Measurements from ENCODE around the gene CACNA1G. TPM values are rescaled to one million over a fixed set of nuclear protein-coding genes. Genes with fewer than 3 reads are reported as not detected.

CACNA1G gene
- total RNA-seq, 1 experiment from 2014 or later = not detected

- Histone ChIP-seq H3K9me2 (replicated peaks; ENCODE audit: insufficient read depth, low read length) (no peaks in the 10 kb centered on the region), H3K4me3 (ENCODE audit: low read length) (no peak overlapping the region), H3K9ac (ENCODE audit: low read length) (no peak overlapping the region), H3K27me3 (ENCODE audit: low read length) (no peaks in the 10 kb centered on the region), H4K20me1 (ENCODE audit: insufficient read depth, low read depth, low read length) (peaks cover 7% of the 10 kb centered on the region; the same call in 1 of the 2 replicates), H3K4me1 (ENCODE audit: low read length) (peaks cover 4% of the 10 kb centered on the region), H3K36me3 (ENCODE audit: insufficient read depth, low read length) (no peaks in the 10 kb centered on the region), H3K27ac (ENCODE audit: low read length) (no peak overlapping the region), H3K9me3 (ENCODE audit: low read length) (no peaks in the 10 kb centered on the region), H3K79me2 (ENCODE audit: low read length) (no peaks in the 10 kb centered on the region), H3K4me2 (ENCODE audit: low read depth, low read length, poor library complexity, severe bottlenecking) (no peak overlapping the region), H2AFZ (ENCODE audit: low read length) (no peak overlapping the region)
- no peak for DNase-seq
These were observed 2.9 kb upstream of the CACNA1G start for GRCh38 chr17:50557630-50558029.

- Histone ChIP-seq H3K4me1 (ENCODE audit: low read length) (peaks cover 4% of the 10 kb centered on the region), H3K79me2 (ENCODE audit: low read length) (no peaks in the 10 kb centered on the region), H3K9ac (ENCODE audit: low read length) (no peak overlapping the region), H4K20me1 (ENCODE audit: insufficient read depth, low read depth, low read length) (peaks cover 7% of the 10 kb centered on the region; the same call in 1 of the 2 replicates), H3K27ac (ENCODE audit: low read length) (no peak overlapping the region), H2AFZ (ENCODE audit: low read length) (no peak overlapping the region), H3K4me3 (ENCODE audit: low read length) (no peak overlapping the region), H3K9me2 (replicated peaks; ENCODE audit: insufficient read depth, low read length) (no peaks in the 10 kb centered on the region), H3K27me3 (ENCODE audit: low read length) (no peaks in the 10 kb centered on the region), H3K4me2 (ENCODE audit: low read depth, low read length, poor library complexity, severe bottlenecking) (no peak overlapping the region), H3K9me3 (ENCODE audit: low read length) (no peaks in the 10 kb centered on the region), H3K36me3 (ENCODE audit: insufficient read depth, low read length) (no peaks in the 10 kb centered on the region)
- DNase-seq = no peak
These were observed 2.4 kb upstream of the CACNA1G start for GRCh38 chr17:50558091-50558490.

- Histone ChIP-seq H3K27me3 (ENCODE audit: low read length) (no peaks in the 10 kb centered on the region), H3K4me2 (ENCODE audit: low read depth, low read length, poor library complexity, severe bottlenecking) (no peak overlapping the region), H3K4me3 (ENCODE audit: low read length) (no peak overlapping the region)
These were observed 2.0 kb upstream of the CACNA1G start for GRCh38 chr17:50558581-50558940.

GRCh38 chr17:50558941-50559614 is 1.4 kb upstream of the CACNA1G start:
- H2AFZ ChIP-seq (ENCODE audit: low read length) = no peak overlapping the region
- no peaks in the 10 kb centered on the region for H3K9me3 ChIP-seq (ENCODE audit: low read length)
- H3K27ac ChIP-seq (ENCODE audit: low read length) = no peak overlapping the region
- DNase-seq = peak; percentile 55
- no peak overlapping the region for H3K4me3 ChIP-seq (ENCODE audit: low read length)
- H3K4me2 ChIP-seq (ENCODE audit: low read depth, low read length, poor library complexity, severe bottlenecking) = no peak overlapping the region
- H3K79me2 ChIP-seq (ENCODE audit: low read length) = no peaks in the 10 kb centered on the region
- no peaks in the 10 kb centered on the region for H3K27me3 ChIP-seq (ENCODE audit: low read length)
- H3K36me3 ChIP-seq (ENCODE audit: insufficient read depth, low read length) = no peaks in the 10 kb centered on the region
- no peaks in the 10 kb centered on the region for H3K9me2 ChIP-seq (replicated peaks; ENCODE audit: insufficient read depth, low read length)
- H3K9ac ChIP-seq (ENCODE audit: low read length) = no peak overlapping the region
- peaks cover 11% of the 10 kb centered on the region; the same call in 1 of the 2 replicates for H4K20me1 ChIP-seq (ENCODE audit: insufficient read depth, low read depth, low read length)
- peaks cover 4% of the 10 kb centered on the region for H3K4me1 ChIP-seq (ENCODE audit: low read length)

More at GRCh38 chr17:50558581-50558940, 2.0 kb upstream of the CACNA1G start:
- no peak overlapping the region for H3K27ac ChIP-seq (ENCODE audit: low read length)
- DNase-seq = no peak
- H3K9me2 ChIP-seq (replicated peaks; ENCODE audit: insufficient read depth, low read length) = no peaks in the 10 kb centered on the region
- no peak overlapping the region for H3K9ac ChIP-seq (ENCODE audit: low read length)
- no peaks in the 10 kb centered on the region for H3K36me3 ChIP-seq (ENCODE audit: insufficient read depth, low read length)
- H2AFZ ChIP-seq (ENCODE audit: low read length) = no peak overlapping the region
- H3K79me2 ChIP-seq (ENCODE audit: low read length) = no peaks in the 10 kb centered on the region
- H3K4me1 ChIP-seq (ENCODE audit: low read length) = peaks cover 4% of the 10 kb centered on the region
- no peaks in the 10 kb centered on the region for H3K9me3 ChIP-seq (ENCODE audit: low read length)
- peaks cover 10% of the 10 kb centered on the region; the same call in 1 of the 2 replicates for H4K20me1 ChIP-seq (ENCODE audit: insufficient read depth, low read depth, low read length)

- Histone ChIP-seq H3K4me1 (ENCODE audit: low read length) (peaks cover 4% of the 10 kb centered on the region), H3K27ac (ENCODE audit: low read length) (no peak overlapping the region), H3K79me2 (ENCODE audit: low read length) (no peaks in the 10 kb centered on the region), H3K36me3 (ENCODE audit: insufficient read depth, low read length) (no peaks in the 10 kb centered on the region), H3K4me3 (ENCODE audit: low read length) (no peak overlapping the region), H3K9me3 (ENCODE audit: low read length) (no peaks in the 10 kb centered on the region), H3K4me2 (ENCODE audit: low read depth, low read length, poor library complexity, severe bottlenecking) (no peak overlapping the region), H3K9ac (ENCODE audit: low read length) (no peak overlapping the region), H2AFZ (ENCODE audit: low read length) (no peak overlapping the region), H3K9me2 (replicated peaks; ENCODE audit: insufficient read depth, low read length) (no peaks in the 10 kb centered on the region), H3K27me3 (ENCODE audit: low read length) (no peaks in the 10 kb centered on the region), H4K20me1 (ENCODE audit: insufficient read depth, low read depth, low read length) (peaks cover 11% of the 10 kb centered on the region; the same call in 1 of the 2 replicates)
- DNase-seq = peak; percentile 68
These were observed 786 bp upstream of the CACNA1G start for GRCh38 chr17:50559674-50560184.

- H3K4me3 ChIP-seq (ENCODE audit: low read length) = peak overlapping the region; percentile 27; the same call in 1 of the 2 replicates
- H3K9ac ChIP-seq (ENCODE audit: low read length) = no peak overlapping the region
- H4K20me1 ChIP-seq (ENCODE audit: insufficient read depth, low read depth, low read length) = peaks cover 11% of the 10 kb centered on the region; the same call in 1 of the 2 replicates
- H3K36me3 ChIP-seq (ENCODE audit: insufficient read depth, low read length) = no peaks in the 10 kb centered on the region
- H3K9me3 ChIP-seq (ENCODE audit: low read length) = no peaks in the 10 kb centered on the region
- no peaks in the 10 kb centered on the region for H3K79me2 ChIP-seq (ENCODE audit: low read length)
- DNase-seq = no peak
- H3K4me1 ChIP-seq (ENCODE audit: low read length) = peaks cover 4% of the 10 kb centered on the region
- no peaks in the 10 kb centered on the region for H3K9me2 ChIP-seq (replicated peaks; ENCODE audit: insufficient read depth, low read length)
- no peak overlapping the region for H3K27ac ChIP-seq (ENCODE audit: low read length)
- H3K4me2 ChIP-seq (ENCODE audit: low read depth, low read length, poor library complexity, severe bottlenecking) = peak overlapping the region; percentile 47
- no peaks in the 10 kb centered on the region for H3K27me3 ChIP-seq (ENCODE audit: low read length)
- no peak overlapping the region for H2AFZ ChIP-seq (ENCODE audit: low read length)
These were observed 623 bp downstream of the CACNA1G start for GRCh38 chr17:50560931-50561745.

GRCh38 chr17:50561746-50562141 is 1.2 kb downstream of the CACNA1G start:
- Histone ChIP-seq H3K27ac (ENCODE audit: low read length) (no peak overlapping the region), H3K79me2 (ENCODE audit: low read length) (no peaks in the 10 kb centered on the region), H3K9me2 (replicated peaks; ENCODE audit: insufficient read depth, low read length) (no peaks in the 10 kb centered on the region), H3K4me3 (ENCODE audit: low read length) (no peak overlapping the region), H3K4me2 (ENCODE audit: low read depth, low read length, poor library complexity, severe bottlenecking) (no peak overlapping the region), H4K20me1 (ENCODE audit: insufficient read depth, low read depth, low read length) (peaks cover 11% of the 10 kb centered on the region; the same call in 1 of the 2 replicates), H3K9ac (ENCODE audit: low read length) (no peak overlapping the region), H3K9me3 (ENCODE audit: low read length) (no peaks in the 10 kb centered on the region), H3K4me1 (ENCODE audit: low read length) (peaks cover 4% of the 10 kb centered on the region), H3K27me3 (ENCODE audit: low read length) (no peaks in the 10 kb centered on the region), H2AFZ (ENCODE audit: low read length) (no peak overlapping the region), H3K36me3 (ENCODE audit: insufficient read depth, low read length) (no peaks in the 10 kb centered on the region)
- no peak for DNase-seq
